ENCODE measurements around the gene PRKAG2.

Gene PRKAG2

GRCh38 chr7:151817981-151818673 lies 58.8 kb downstream of the PRKAG2 start:
- DNase-seq (ENCODE audit: low read depth in 2 of 2), result no peak

- DNase-seq (ENCODE audit: low read depth in 2 of 2), result no peak
Observed at GRCh38 chr7:151817315-151817690, 59.6 kb downstream of the PRKAG2 start.

- no peak for DNase-seq (ENCODE audit: low read depth in 2 of 2)
Observed at GRCh38 chr7:151816562-151817314, 60.2 kb downstream of the PRKAG2 start.

- DNase-seq (ENCODE audit: low read depth in 2 of 2), result no peak
Observed at GRCh38 chr7:151815419-151815818, 61.5 kb downstream of the PRKAG2 start.

- no peak for DNase-seq (ENCODE audit: low read depth in 2 of 2)
Observed at GRCh38 chr7:151814400-151815009, 62.4 kb downstream of the PRKAG2 start.

GRCh38 chr7:151813997-151814396 lies 62.9 kb downstream of the PRKAG2 start:
- no peak for DNase-seq (ENCODE audit: low read depth in 2 of 2)

- no peak for DNase-seq (ENCODE audit: low read depth in 2 of 2)
Observed at GRCh38 chr7:151813445-151813844, 63.5 kb downstream of the PRKAG2 start.

- no peak for DNase-seq (ENCODE audit: low read depth in 2 of 2)
Observed at GRCh38 chr7:151812967-151813366, 63.9 kb downstream of the PRKAG2 start.

GRCh38 chr7:151810441-151811232 lies 66.3 kb downstream of the PRKAG2 start:
- no peak for DNase-seq (ENCODE audit: low read depth in 2 of 2)

GRCh38 chr7:151809864-151810170 lies 67.1 kb downstream of the PRKAG2 start:
- no peak for DNase-seq (ENCODE audit: low read depth in 2 of 2)

GRCh38 chr7:151809146-151809863 lies 67.6 kb downstream of the PRKAG2 start:
- no peak for DNase-seq (ENCODE audit: low read depth in 2 of 2)

GRCh38 chr7:151808400-151809145 lies 68.3 kb downstream of the PRKAG2 start:
- no peak for DNase-seq (ENCODE audit: low read depth in 2 of 2)

- DNase-seq (ENCODE audit: low read depth in 2 of 2), result no peak
Observed at GRCh38 chr7:151807846-151808245, 69.1 kb downstream of the PRKAG2 start.

GRCh38 chr7:151806952-151807775 lies 69.8 kb downstream of the PRKAG2 start:
- no peak for DNase-seq (ENCODE audit: low read depth in 2 of 2)

GRCh38 chr7:151806204-151806603 lies 70.7 kb downstream of the PRKAG2 start:
- DNase-seq (ENCODE audit: low read depth in 2 of 2), result no peak

GRCh38 chr7:151805191-151805590 lies 71.7 kb downstream of the PRKAG2 start:
- no peak for DNase-seq (ENCODE audit: low read depth in 2 of 2)

- no peak for DNase-seq (ENCODE audit: low read depth in 2 of 2)
Observed at GRCh38 chr7:151804756-151805155, 72.2 kb downstream of the PRKAG2 start.

GRCh38 chr7:151803841-151804240 lies 73.1 kb downstream of the PRKAG2 start:
- no peak for DNase-seq (ENCODE audit: low read depth in 2 of 2)

GRCh38 chr7:151802469-151802846 lies 74.5 kb downstream of the PRKAG2 start:
- DNase-seq (ENCODE audit: low read depth in 2 of 2), result no peak
